GM10847 (cell line): ENCODE measurements around the gene RASGRP1.

Source experiments
- POLR2A ChIP-seq: IDR thresholded peaks from 2 replicates; pipeline ENCODE4 v1.6.1; 2011; ENCODE audit not compliant: insufficient read length; ENCODE audit errors: extremely low read depth

The RASGRP1 gene

GRCh38 chr15:38554354-38554753 is 10.3 kb downstream of the RASGRP1 start:
- TF ChIP-seq POLR2A = no peak

- no peak for TF ChIP-seq POLR2A
Measured at GRCh38 chr15:38553071-38553470, 11.5 kb downstream of the RASGRP1 start.

- TF ChIP-seq POLR2A = no peak
Measured at GRCh38 chr15:38551720-38552648, 12.6 kb downstream of the RASGRP1 start.

- TF ChIP-seq POLR2A = no peak
Measured at GRCh38 chr15:38549222-38549621, 15.4 kb downstream of the RASGRP1 start.

GRCh38 chr15:38547255-38547997 is 17.2 kb downstream of the RASGRP1 start:
- TF ChIP-seq POLR2A = no peak

- TF ChIP-seq POLR2A = no peak
Measured at GRCh38 chr15:38545179-38545578, 19.4 kb downstream of the RASGRP1 start.

GRCh38 chr15:38541026-38541425 is 23.6 kb downstream of the RASGRP1 start:
- no peak for TF ChIP-seq POLR2A

GRCh38 chr15:38540510-38540909 is 24.1 kb downstream of the RASGRP1 start:
- TF ChIP-seq POLR2A = no peak

- no peak for TF ChIP-seq POLR2A
Measured at GRCh38 chr15:38539008-38539343, 25.6 kb downstream of the RASGRP1 start.

GRCh38 chr15:38538328-38539007 is 26.1 kb downstream of the RASGRP1 start:
- no peak for TF ChIP-seq POLR2A

GRCh38 chr15:38536201-38536676 is 28.4 kb downstream of the RASGRP1 start:
- TF ChIP-seq POLR2A = no peak

GRCh38 chr15:38535491-38536200 is 29.0 kb downstream of the RASGRP1 start:
- TF ChIP-seq POLR2A = no peak

- no peak for TF ChIP-seq POLR2A
Measured at GRCh38 chr15:38534691-38535090, 29.9 kb downstream of the RASGRP1 start.

- no peak for TF ChIP-seq POLR2A
Measured at GRCh38 chr15:38533926-38534325, 30.7 kb downstream of the RASGRP1 start.

- TF ChIP-seq POLR2A = no peak
Measured at GRCh38 chr15:38533416-38533915, 31.1 kb downstream of the RASGRP1 start.
